GM12878 (cell line): ENCODE results near the gene CDC37L1.

Source experiments
- EZH2 ChIP-seq: IDR thresholded peaks from 2 replicates; pipeline ENCODE4 v1.6.1; 2012; ENCODE audit warnings: low read depth, mild to moderate bottlenecking, control low read depth, inconsistent platforms, low read length, borderline replicate concordance; ENCODE audit not compliant: control insufficient read depth
- FOXM1 ChIP-seq: IDR thresholded peaks from 2 replicates; pipeline ENCODE4 v1.6.1; 2012; ENCODE audit warnings: low read depth, mild to moderate bottlenecking, inconsistent platforms, low read length, moderate library complexity
- MTA3 ChIP-seq: IDR thresholded peaks from 2 replicates; pipeline ENCODE4 v1.6.1; 2012; ENCODE audit warnings: low read length, inconsistent platforms, borderline replicate concordance
- POLR2A ChIP-seq: IDR thresholded peaks from 2 replicates; pipeline ENCODE4 v1.6.1; 2011; ENCODE audit warnings: low read depth, mild to moderate bottlenecking, low read length
- RAD21 ChIP-seq: IDR thresholded peaks from 2 replicates; pipeline ENCODE4 v1.6.1; 2011; ENCODE audit warnings: mild to moderate bottlenecking, low read depth, low read length, moderate library complexity; ENCODE audit not compliant: insufficient read depth
- RCOR1 ChIP-seq: conservative IDR thresholded peaks from 2 replicates; pipeline ENCODE4 v1.6.1; 2012; ENCODE audit warnings: low read depth, low read length, improper control_type of control experiment
- SPI1 ChIP-seq: IDR thresholded peaks from 2 replicates; pipeline ENCODE4 v1.6.1; 2011; ENCODE audit warnings: low read depth, mild to moderate bottlenecking, low read length, moderate library complexity, borderline replicate concordance; ENCODE audit not compliant: insufficient read depth
- TAF1 ChIP-seq: IDR thresholded peaks from 2 replicates; pipeline ENCODE4 v1.6.1; 2011; ENCODE audit warnings: mild to moderate bottlenecking, low read depth, low read length, borderline replicate concordance
- TF ChIP-seq, protein P1 (sequence below), 3 experiments: IDR thresholded peaks in 2 of 3; conservative IDR thresholded peaks in 1 of 3; 2 replicates each; pipeline ENCODE4 v1.5.1; 2011; ENCODE audit warnings: low read depth in 3 of 3, low read length in 3 of 3, mild to moderate bottlenecking in 3 of 3, control low read depth in 2 of 3, moderate library complexity in 2 of 3, inconsistent platforms in 1 of 3, mixed read lengths in 1 of 3; ENCODE audit not compliant: control insufficient read depth in 2 of 3, insufficient read depth in 1 of 3; ENCODE audit errors: extremely low read depth in 1 of 3

DNA sequence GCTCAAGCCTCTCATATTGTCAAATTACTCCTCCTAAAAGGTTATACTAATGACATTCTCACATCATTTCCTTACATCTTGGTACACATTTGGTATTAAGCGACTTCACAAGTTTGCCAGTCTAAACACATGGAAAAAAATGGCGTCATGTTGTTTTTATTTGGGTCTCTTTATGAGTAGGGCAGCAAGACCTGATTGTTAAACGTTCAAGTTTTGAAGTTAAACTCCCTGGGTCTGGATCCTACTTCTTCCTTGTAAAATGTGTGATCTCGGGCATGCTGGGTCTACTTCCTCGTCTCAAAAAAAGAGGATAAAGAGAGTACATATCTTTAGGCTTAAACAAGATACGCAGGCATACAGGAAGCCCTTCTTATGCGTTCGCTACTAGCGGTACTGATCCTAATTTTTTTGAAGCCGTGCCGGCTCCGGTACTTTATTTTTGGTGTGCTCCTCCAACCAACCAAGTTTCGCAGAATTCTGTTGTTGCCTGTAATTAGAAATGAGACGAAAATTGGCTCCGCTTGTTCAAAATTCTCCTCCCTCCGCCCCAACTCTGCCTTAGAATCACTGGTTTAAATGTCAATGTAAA is 596 bp upstream of the CDC37L1 start:
- TF ChIP-seq, protein P1, sequence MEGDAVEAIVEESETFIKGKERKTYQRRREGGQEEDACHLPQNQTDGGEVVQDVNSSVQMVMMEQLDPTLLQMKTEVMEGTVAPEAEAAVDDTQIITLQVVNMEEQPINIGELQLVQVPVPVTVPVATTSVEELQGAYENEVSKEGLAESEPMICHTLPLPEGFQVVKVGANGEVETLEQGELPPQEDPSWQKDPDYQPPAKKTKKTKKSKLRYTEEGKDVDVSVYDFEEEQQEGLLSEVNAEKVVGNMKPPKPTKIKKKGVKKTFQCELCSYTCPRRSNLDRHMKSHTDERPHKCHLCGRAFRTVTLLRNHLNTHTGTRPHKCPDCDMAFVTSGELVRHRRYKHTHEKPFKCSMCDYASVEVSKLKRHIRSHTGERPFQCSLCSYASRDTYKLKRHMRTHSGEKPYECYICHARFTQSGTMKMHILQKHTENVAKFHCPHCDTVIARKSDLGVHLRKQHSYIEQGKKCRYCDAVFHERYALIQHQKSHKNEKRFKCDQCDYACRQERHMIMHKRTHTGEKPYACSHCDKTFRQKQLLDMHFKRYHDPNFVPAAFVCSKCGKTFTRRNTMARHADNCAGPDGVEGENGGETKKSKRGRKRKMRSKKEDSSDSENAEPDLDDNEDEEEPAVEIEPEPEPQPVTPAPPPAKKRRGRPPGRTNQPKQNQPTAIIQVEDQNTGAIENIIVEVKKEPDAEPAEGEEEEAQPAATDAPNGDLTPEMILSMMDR (IDR thresholded peaks at IDR 0.05 in 2 of 3, conservative IDR thresholded peaks at IDR 0.05 in 1 of 3; ENCODE audit: control insufficient read depth in 2 of 3, extremely low read depth in 1 of 3, insufficient read depth in 1 of 3, low read depth in 3 of 3, low read length in 3 of 3), result no peak
- TF ChIP-seq SPI1 (no peak), RAD21 (no peak), POLR2A (no peak), TAF1 (no peak), FOXM1 (no peak), RCOR1 (no peak), MTA3 (0 out of 2 replicates have a peak, but pooled peaks have one; percentile 41), EZH2 (no peak)
